ENCODE measurements around the gene FMO2.
A peak's percentile ranks its signal among the peaks of the same experiment; 100 is the strongest.

Gene FMO2

DNA sequence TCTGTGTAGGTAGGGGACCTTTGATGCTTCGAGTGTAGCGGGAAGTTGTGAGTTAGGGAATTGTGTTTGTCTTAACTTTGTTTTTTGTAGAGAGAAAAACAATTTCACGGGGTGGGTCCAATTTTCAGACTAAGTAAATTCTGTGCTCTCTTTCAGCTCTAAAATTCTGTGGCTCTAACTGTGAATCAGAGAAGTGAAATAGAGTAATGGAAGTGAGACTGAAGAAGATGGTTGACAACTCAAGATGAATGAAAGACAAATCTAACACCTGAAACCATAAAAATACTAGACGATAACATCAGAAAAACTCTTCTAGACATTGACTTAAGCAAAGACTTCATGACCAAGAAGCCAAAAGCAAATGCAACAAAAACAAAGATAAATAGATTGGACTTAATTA is 58.8 kb downstream of the FMO2 start:
- no peak overlapping the region for H3K9ac ChIP-seq (ENCODE audit: low read length)
- no peaks in the 10 kb centered on the region for H3K9me3 ChIP-seq (ENCODE audit: insufficient read depth, low read depth, low read length)
- H3K23ac ChIP-seq (ENCODE audit: low read length), result no peak overlapping the region
- no peak overlapping the region for H4K12ac ChIP-seq (ENCODE audit: low read depth, low read length)
- no peak overlapping the region for H3K27ac ChIP-seq (ENCODE audit: low read depth, low read length)
- H3K18ac ChIP-seq (ENCODE audit: low read length), result no peak overlapping the region
- H3K4me1 ChIP-seq (ENCODE audit: control insufficient read depth in 1 of 2, insufficient read depth in 2 of 2, low read length in 2 of 2), result no peaks in the 10 kb centered on the region
- H2BK120ac ChIP-seq (ENCODE audit: insufficient read depth, low read length, poor library complexity), result no peak overlapping the region
- no peak for DNase-seq
- H3K4me3 ChIP-seq (ENCODE audit: low read depth, low read length), result no peak overlapping the region
- no peaks in the 10 kb centered on the region for H3K27me3 ChIP-seq (ENCODE audit: insufficient read depth, low read length)
- no peak overlapping the region for H2AFZ ChIP-seq (ENCODE audit: insufficient read depth, low read length, poor library complexity)
- no peak overlapping the region for H2BK12ac ChIP-seq (ENCODE audit: low read length)
- no peak overlapping the region for H3K14ac ChIP-seq (ENCODE audit: low read length)
- no peaks in the 10 kb centered on the region for H3K79me2 ChIP-seq (ENCODE audit: control insufficient read depth, insufficient read depth, low read length, poor library complexity)
- WGBS (ENCODE audit: extremely low coverage, insufficient coverage, insufficient read length), result 100% methylated on average over 2 of the region's 4 CpGs
- H3K36me3 ChIP-seq (ENCODE audit: control insufficient read depth in 1 of 2, insufficient read depth in 2 of 2, low read length in 2 of 2), result no peaks in the 10 kb centered on the region
- no peak overlapping the region for H4K8ac ChIP-seq (ENCODE audit: low read depth, low read length)
- no peak overlapping the region for H3K4me2 ChIP-seq (ENCODE audit: low read length)
- H2BK5ac ChIP-seq (ENCODE audit: low read depth, low read length, poor library complexity), result no peak overlapping the region
- no peak overlapping the region for H2AK5ac ChIP-seq (ENCODE audit: low read length)
- no peak overlapping the region for H3K4ac ChIP-seq (ENCODE audit: low read depth, low read length)
- no peaks in the 10 kb centered on the region for H3K79me1 ChIP-seq (ENCODE audit: low read length)
- H4K91ac ChIP-seq (ENCODE audit: low read depth, low read length), result no peak overlapping the region

DNA sequence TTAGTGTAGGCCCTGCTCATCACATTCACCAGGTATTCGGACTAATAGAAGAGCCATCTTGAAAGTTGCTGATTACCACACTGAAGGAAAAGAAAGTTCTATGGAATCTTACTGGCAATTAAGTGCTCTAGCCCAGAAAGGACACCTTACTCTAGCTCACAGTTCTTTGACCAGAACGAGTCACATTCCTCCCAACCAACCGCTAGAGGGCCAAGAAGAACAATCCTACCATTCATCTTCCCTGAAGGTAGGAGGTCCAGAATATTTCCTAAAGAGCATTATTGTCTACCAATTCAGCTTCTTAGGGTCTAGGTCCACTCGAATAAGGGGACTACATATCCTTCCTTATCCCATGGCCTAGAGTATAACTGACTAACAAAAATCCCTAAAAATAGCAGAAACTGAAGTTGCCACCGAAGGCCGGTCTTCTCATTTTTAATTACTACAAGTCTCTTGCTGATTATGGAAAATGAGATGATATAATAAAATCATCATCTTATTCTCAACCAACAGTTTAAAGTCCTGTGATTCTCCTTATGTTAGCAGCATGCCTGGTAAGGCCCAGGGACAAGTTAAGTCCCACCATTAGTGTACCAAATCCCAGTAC is 60.5 kb downstream of the FMO2 start:
- Histone ChIP-seq H3K36me3 (ENCODE audit: control insufficient read depth in 1 of 2, insufficient read depth in 2 of 2, low read length in 2 of 2) (no peaks in the 10 kb centered on the region), H2AFZ (ENCODE audit: insufficient read depth, low read length, poor library complexity) (no peak overlapping the region), H4K8ac (ENCODE audit: low read depth, low read length) (no peak overlapping the region)

GRCh38 chr1:171247501-171247900 is 62.4 kb downstream of the FMO2 start:
- Histone ChIP-seq H3K4me3 (ENCODE audit: low read depth, low read length) (no peak overlapping the region), H4K8ac (ENCODE audit: low read depth, low read length) (no peak overlapping the region), H4K12ac (ENCODE audit: low read depth, low read length) (no peak overlapping the region), H2AFZ (ENCODE audit: insufficient read depth, low read length, poor library complexity) (no peak overlapping the region), H2BK5ac (ENCODE audit: low read depth, low read length, poor library complexity) (no peak overlapping the region), H2BK12ac (ENCODE audit: low read length) (no peak overlapping the region), H3K36me3 (ENCODE audit: control insufficient read depth in 1 of 2, insufficient read depth in 2 of 2, low read length in 2 of 2) (no peaks in the 10 kb centered on the region), H3K79me2 (ENCODE audit: control insufficient read depth, insufficient read depth, low read length, poor library complexity) (peaks cover 4% of the 10 kb centered on the region), H3K4me2 (ENCODE audit: low read length) (no peak overlapping the region), H3K9me3 (ENCODE audit: insufficient read depth, low read depth, low read length) (no peaks in the 10 kb centered on the region), H3K23ac (ENCODE audit: low read length) (no peak overlapping the region), H4K91ac (ENCODE audit: low read depth, low read length) (no peak overlapping the region), H3K79me1 (ENCODE audit: low read length) (peaks cover 2% of the 10 kb centered on the region), H3K4ac (ENCODE audit: low read depth, low read length) (no peak overlapping the region), H3K18ac (ENCODE audit: low read length) (no peak overlapping the region), H3K14ac (ENCODE audit: low read length) (no peak overlapping the region), H3K27ac (ENCODE audit: low read depth, low read length) (no peak overlapping the region), H2AK5ac (ENCODE audit: low read length) (no peak overlapping the region), H3K4me1 (ENCODE audit: control insufficient read depth in 1 of 2, insufficient read depth in 2 of 2, low read length in 2 of 2) (peaks cover 0 to 5% of the 10 kb centered on the region in 2 experiments), H2BK120ac (ENCODE audit: insufficient read depth, low read length, poor library complexity) (no peak overlapping the region), H3K27me3 (ENCODE audit: insufficient read depth, low read length) (no peaks in the 10 kb centered on the region), H3K9ac (ENCODE audit: low read length) (no peak overlapping the region)
- no CpG with 5 or more reads among the region's 4 CpGs for WGBS (ENCODE audit: extremely low coverage, insufficient coverage, insufficient read length)
- DNase-seq, result no peak

More for the DNA sequence above, 60.5 kb downstream of the FMO2 start:
- Histone ChIP-seq H2BK120ac (ENCODE audit: insufficient read depth, low read length, poor library complexity) (no peak overlapping the region), H3K9me3 (ENCODE audit: insufficient read depth, low read depth, low read length) (no peaks in the 10 kb centered on the region), H4K12ac (ENCODE audit: low read depth, low read length) (no peak overlapping the region), H2AK5ac (ENCODE audit: low read length) (no peak overlapping the region), H3K4me3 (ENCODE audit: low read depth, low read length) (no peak overlapping the region), H2BK12ac (ENCODE audit: low read length) (no peak overlapping the region), H3K18ac (ENCODE audit: low read length) (no peak overlapping the region), H2BK5ac (ENCODE audit: low read depth, low read length, poor library complexity) (no peak overlapping the region), H3K23ac (ENCODE audit: low read length) (no peak overlapping the region), H3K4me2 (ENCODE audit: low read length) (no peak overlapping the region), H3K27me3 (ENCODE audit: insufficient read depth, low read length) (no peaks in the 10 kb centered on the region), H3K14ac (ENCODE audit: low read length) (no peak overlapping the region), H3K79me1 (ENCODE audit: low read length) (no peaks in the 10 kb centered on the region), H4K91ac (ENCODE audit: low read depth, low read length) (no peak overlapping the region), H3K4me1 (ENCODE audit: control insufficient read depth in 1 of 2, insufficient read depth in 2 of 2, low read length in 2 of 2) (no peaks in the 10 kb centered on the region), H3K27ac (ENCODE audit: low read depth, low read length) (no peak overlapping the region), H3K79me2 (ENCODE audit: control insufficient read depth, insufficient read depth, low read length, poor library complexity) (no peaks in the 10 kb centered on the region), H3K9ac (ENCODE audit: low read length) (no peak overlapping the region), H3K4ac (ENCODE audit: low read depth, low read length) (no peak overlapping the region)
- peak; percentile 25 to 75 for DNase-seq
- no CpG with 5 or more reads among the region's 6 CpGs for WGBS (ENCODE audit: extremely low coverage, insufficient coverage, insufficient read length)

- H2BK5ac ChIP-seq (ENCODE audit: low read depth, low read length, poor library complexity), result no peak within 1 kb of the TSS
- no CpG with 5 or more reads among the region's 4 CpGs for WGBS (ENCODE audit: extremely low coverage, insufficient coverage, insufficient read length)
Observed at GRCh38 chr1:171248302-171248701, 63.2 kb downstream of the FMO2 start, which contains the start of gene FMO1. Gene FMO1, plus strand, starts transcription at chr1:171248494. Its CDS starts 9,594 bp downstream, at chr1:171258088.

More at GRCh38 chr1:171248302-171248701, 63.2 kb downstream of the FMO2 start, which contains the start of gene FMO1:
- H3K9me3 ChIP-seq (ENCODE audit: insufficient read depth, low read depth, low read length), result no peaks in the 10 kb centered on the region
- H2AFZ ChIP-seq (ENCODE audit: insufficient read depth, low read length, poor library complexity), result no peak within 1 kb of the TSS
- peaks cover 0 to 5% of the 10 kb centered on the region in 2 experiments for H3K4me1 ChIP-seq (ENCODE audit: control insufficient read depth in 1 of 2, insufficient read depth in 2 of 2, low read length in 2 of 2)
- no peak within 1 kb of the TSS for H3K9ac ChIP-seq (ENCODE audit: low read length)
- H3K36me3 ChIP-seq (ENCODE audit: control insufficient read depth in 1 of 2, insufficient read depth in 2 of 2, low read length in 2 of 2), result no peaks in the 10 kb centered on the region
- H4K12ac ChIP-seq (ENCODE audit: low read depth, low read length), result no peak within 1 kb of the TSS
- H3K4ac ChIP-seq (ENCODE audit: low read depth, low read length), result no peak within 1 kb of the TSS
- H4K8ac ChIP-seq (ENCODE audit: low read depth, low read length), result no peak within 1 kb of the TSS
- H3K27me3 ChIP-seq (ENCODE audit: insufficient read depth, low read length), result no peaks in the 10 kb centered on the region
- peaks cover 2% of the 10 kb centered on the region for H3K79me1 ChIP-seq (ENCODE audit: low read length)
- no peak within 1 kb of the TSS for H3K23ac ChIP-seq (ENCODE audit: low read length)
- H3K14ac ChIP-seq (ENCODE audit: low read length), result no peak within 1 kb of the TSS
- H3K4me2 ChIP-seq (ENCODE audit: low read length), result no peak within 1 kb of the TSS
- no peak within 1 kb of the TSS for H2BK120ac ChIP-seq (ENCODE audit: insufficient read depth, low read length, poor library complexity)
- no peak within 1 kb of the TSS for H4K91ac ChIP-seq (ENCODE audit: low read depth, low read length)
- peaks cover 4% of the 10 kb centered on the region for H3K79me2 ChIP-seq (ENCODE audit: control insufficient read depth, insufficient read depth, low read length, poor library complexity)
- DNase-seq, result no peak
- no peak within 1 kb of the TSS for H3K18ac ChIP-seq (ENCODE audit: low read length)
- H3K27ac ChIP-seq (ENCODE audit: low read depth, low read length), result no peak within 1 kb of the TSS
- H3K4me3 ChIP-seq (ENCODE audit: low read depth, low read length), result no peak within 1 kb of the TSS
- no peak within 1 kb of the TSS for H2AK5ac ChIP-seq (ENCODE audit: low read length)
- no peak within 1 kb of the TSS for H2BK12ac ChIP-seq (ENCODE audit: low read length)
